Stimulated activated CD4-positive, alpha-beta T cell treated with anti-CD3 and anti-CD28 coated beads, Interleukin-1b, Interleukin-23, amount 100 ng/mL, for 1 hour (primary cell): ENCODE results near the gene PCSK1.

Source experiments
- DNase-seq, 2 donors: peaks; one replicate each; pipeline ENCODE4 v3.0.0-alpha.2; 2020; ENCODE audit warnings: low read depth in 2 of 2

Gene PCSK1

DNA sequence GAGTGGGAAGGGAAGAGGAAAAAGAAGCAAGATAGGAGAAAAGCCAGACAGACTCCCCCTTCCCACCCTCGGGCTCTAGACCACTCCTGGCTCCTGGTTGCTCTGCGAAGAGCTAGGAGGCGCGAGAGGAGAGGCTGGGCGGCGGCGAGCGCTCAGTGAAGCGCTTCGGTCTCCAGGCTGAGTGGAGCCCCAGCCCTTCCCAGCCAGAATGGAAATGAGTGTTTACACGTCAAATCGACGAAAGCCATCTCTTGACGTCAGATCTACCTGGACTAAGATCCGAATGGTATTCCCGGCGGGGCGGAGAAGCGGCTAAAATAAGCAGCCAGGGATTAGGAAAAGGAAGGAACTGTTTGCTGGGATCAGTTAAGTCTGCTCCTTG lies at the start of gene PCSK1:
Gene PCSK1 (minus strand): TSS at position 183 of the 382 bp plus-strand sequence. CDS start 206 bp downstream, outside the sequence.
- DNase-seq, result no peak

DNA sequence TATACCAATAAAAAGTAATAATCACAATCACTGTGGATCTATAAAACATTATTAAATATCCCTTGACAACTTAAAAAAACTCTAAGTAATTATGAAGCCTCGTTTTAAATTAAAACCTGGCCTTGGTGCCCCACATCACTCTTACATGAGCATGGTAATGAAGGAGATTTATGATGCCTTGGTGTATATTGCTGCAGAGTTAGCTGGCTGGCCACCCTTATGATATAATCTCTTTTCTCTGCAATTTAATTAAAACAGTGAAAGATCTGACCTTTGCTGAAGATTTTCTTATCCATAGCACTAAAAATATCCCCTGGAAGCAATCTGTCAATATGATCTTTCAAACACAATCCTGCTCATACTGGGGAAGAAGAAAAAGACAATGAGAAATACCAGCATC lies 48.8 kb upstream of the PCSK1 start:
- no peak for DNase-seq

DNA sequence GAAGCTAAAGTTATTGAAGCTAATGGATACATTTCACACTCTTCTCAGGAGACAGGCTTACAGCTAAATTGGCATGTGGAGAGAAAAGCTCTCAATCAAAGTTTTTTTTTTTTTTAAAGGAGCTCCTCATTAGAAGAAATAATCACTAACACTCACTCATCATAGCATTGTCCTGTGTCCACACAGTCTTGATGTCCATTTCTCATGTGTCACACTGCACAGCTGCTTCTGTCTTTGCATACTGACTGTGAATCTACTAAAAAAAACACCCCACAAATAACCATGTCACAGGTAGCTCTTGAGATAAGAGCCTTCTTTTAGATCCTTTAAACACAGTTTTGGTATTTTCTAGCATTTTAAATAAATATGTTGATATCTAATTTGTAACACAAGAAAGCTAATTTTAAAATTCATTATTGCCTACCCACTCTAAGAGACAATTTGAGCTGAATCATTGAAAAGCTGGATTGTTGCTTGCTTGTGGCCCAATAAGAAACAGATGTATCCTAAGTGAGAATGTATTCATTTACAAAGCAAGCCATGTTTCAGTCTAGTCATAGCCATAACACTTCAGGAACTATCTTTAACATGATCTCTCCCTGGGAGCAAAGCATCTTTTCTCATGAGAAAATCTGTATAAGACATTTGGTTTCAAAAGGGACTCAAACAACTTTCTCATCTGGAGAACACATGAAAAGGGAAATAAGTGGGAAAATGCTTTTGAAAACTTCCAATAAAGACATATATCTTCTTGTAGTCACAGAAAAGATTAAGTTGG lies 48.1 kb upstream of the PCSK1 start:
- DNase-seq, result no peak

DNA sequence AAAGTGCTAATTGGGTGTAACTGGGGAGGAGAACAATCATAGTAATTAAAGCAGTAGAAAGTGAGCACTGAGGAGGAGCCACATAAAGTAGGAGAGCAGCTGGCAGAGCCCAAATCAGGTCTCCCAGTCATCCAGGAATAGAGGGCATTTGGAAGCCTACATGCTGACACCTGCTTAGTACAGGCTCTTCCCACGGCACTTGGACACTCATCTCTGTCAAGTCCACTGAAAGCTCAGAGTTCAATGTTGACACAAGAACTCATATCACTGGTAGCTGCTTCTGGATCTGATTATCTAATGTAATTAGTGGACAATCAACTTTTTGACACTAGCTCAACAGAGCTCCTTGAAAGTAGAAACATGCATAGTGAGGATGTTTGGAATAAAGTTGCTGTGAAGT lies 45.9 kb upstream of the PCSK1 start:
- DNase-seq, result no peak

DNA sequence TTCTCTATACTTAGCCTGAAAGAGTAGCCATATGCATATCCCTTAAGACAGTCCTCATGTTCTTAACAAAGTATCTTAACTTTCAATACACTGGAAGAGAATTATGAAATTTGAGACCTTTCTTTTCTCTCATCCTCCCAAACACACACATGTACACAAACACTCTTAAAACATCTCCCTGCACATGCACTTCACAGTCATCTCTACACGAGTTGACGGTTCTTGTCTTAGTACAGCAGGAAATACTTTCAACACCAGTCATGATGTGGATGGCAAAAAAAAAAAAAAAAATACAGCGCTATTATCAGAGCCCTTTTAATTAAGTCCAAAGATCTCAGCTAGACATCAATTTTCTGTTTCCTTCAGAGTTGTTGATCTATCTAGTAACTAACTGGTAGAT lies 43.6 kb upstream of the PCSK1 start:
- no peak for DNase-seq

DNA sequence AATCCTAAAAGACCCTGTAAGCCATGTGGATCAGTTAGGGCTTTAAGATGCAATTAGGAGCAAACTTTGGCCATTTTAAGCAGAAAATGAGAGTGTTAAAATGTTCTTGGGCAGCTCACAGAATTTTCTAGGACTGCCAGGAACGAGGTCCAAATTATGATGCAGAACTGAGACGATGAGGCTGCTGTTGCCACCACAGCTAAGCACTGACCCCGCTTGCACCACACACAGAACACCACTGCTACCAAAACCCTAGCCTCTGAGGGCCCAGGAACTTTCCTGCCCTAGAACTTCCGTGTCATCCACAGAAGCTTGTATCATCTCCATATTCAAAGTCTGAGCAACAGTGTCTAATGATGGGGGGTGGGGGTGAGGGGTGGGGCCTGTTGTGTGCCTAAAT lies 41.0 kb upstream of the PCSK1 start:
- no peak for DNase-seq

DNA sequence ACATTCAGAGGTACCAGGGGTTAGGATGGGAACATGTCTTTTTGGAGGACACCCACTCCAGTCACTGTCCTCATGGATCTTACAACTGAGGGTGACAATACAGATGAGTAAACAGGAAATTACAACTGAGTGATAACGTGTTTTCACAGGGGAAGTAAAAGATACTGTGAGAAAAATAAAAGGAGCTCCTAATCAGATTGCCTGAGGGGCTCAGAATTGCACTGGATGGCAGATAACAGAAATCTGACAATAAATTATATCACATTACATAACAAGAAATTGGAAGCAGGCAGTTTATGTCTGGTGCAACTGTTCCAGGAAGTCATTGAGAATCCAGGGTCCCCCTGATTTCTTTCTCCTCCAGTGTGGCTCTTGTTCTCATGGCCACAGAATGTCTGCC lies 40.1 kb upstream of the PCSK1 start:
- no peak for DNase-seq

DNA sequence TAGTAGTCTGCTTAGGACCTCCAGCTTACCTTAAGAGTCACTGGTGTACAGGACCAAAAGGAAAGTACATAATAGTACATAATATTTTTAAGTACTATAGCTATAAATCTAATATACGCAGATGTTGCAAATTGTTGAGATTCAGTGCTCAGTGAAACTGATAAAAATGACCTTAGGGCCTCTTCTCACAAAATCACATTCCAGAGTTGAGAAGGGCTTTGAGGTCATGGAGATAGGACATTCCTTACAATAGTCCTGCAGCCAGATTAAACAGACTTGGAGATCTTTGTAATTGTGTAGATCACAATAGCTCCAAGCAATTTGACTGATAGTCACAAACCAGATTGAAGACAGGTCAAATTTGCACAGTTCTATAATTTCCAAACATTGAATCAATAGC lies 37.7 kb upstream of the PCSK1 start:
- DNase-seq, result no peak

DNA sequence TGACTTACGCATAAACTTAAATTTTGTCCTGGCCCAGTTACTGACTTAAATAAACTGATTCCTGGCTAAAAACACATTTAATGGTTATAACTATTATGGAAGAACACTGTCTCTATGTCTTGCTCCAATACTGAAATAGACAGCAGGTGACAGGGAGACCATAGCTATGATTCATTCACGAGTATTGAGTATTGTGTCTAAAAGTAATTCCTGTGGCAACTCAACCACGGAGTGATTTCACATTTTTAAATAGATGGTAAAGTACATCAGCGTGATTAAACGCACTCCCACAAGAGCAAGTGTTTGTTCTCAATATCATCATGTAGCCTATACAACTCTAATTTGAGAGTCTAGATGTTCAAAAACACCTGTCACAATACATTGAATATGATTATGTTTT lies 35.9 kb upstream of the PCSK1 start:
- no peak for DNase-seq

DNA sequence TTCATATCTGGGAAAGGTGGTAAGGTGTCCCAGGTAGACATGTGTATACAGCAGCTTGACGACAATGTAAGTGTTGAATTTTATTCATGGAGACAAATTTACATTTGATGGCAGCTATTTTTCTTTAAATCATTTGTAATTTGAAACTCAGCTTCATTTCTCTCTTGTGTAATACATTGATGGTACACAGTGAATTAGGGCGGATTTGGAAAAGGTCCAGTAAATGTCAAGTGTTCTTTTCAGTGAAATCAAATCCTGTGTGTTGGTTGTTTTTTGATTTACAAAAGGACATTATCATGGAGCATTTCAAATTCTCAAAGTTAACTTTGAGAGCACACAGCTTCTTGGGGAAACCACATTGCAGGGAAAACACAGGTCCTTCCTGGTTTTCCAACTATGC lies 30.0 kb upstream of the PCSK1 start:
- DNase-seq, result no peak

DNA sequence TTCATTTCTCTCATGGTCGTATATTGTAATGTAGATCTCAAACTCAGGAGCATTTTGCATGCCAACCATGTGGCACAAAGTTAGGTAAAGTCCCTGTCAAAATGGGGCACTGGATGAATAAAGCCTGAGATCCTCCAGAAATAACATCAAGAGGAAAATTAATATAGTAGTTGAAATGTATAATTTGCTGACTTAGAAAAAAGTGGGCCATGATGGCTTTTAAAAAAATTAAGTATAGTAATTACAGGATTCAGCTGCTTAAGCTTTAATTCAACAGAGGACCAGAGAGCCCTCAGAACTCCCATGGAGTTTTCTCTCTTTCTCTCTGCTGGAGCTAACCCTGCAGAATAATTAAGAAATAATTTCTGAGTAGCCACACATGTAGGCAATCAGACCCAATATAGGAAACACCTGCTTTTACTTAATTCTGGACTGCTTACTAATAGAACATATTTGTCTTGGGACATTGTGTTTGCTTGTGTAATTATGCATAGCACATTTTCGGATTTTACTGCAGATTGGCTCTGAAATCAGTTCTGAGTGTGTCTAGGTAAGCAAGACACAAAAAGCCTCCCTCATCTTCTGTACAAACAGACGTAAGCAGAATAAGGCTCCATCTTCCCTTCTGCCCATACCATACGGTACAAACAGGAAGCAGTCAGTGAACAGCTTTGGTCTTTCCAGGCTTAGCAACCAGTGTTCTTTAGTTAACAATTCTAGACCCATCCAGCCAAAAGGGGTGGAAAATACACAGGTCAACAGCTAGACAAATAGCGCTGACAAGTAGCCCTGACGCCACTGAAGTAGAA lies 26.5 kb upstream of the PCSK1 start:
- no peak for DNase-seq

DNA sequence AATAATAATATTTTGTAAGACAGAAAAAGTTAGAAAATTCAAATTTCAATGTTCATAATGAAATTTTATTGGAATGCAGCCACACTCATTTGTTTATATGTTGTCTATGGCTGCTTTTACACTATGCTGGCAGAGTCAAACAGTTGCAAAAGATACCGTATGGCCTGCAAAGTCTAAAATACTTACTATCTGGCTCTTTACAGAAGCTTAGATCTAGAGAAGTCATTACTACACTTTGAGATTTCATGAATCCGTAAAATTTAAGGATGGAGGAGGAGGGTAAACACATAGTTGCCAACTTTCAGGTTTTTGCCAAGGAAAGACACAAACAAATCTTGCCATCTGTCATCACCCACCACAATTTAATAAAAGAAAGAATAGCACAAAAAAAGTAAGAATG lies 25.1 kb upstream of the PCSK1 start:
- no peak for DNase-seq

DNA sequence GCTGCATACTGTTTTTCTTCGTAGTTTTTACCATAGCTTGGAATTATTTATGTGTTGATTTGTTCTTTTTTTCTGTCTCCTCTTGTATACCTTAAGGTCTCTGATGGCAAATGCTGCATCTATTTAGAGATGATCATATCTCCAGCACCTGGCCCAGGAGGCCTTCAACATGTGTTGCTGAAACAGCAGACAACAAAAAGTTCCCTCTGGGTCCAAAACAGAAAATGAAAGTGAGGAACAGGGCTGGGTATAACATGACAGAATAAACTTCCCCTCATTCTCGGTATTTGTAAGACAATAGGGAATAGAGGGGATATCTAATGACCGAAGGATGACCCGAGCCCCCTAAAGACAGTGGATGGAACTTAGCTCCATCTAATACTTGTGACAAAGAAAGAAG lies 22.7 kb upstream of the PCSK1 start:
- DNase-seq, result no peak

DNA sequence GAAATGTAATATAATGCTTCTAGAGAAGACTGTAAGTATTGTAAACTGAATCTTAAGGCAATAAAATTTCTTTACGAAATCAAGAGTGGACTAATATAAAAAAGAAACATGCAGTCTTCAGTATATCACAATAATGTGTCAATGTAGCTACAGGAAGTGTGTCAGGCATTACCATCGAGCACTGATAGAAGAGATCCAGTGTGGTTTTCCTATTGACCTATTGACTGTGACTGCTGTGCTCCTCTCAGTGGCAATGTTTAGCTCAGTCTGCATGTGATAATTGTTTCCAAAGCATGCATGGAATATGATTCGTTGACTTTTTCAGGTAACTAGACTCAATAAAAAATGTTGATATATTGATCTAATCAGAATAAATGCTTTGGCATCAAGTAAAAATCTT lies 20.3 kb upstream of the PCSK1 start:
- DNase-seq, result no peak

DNA sequence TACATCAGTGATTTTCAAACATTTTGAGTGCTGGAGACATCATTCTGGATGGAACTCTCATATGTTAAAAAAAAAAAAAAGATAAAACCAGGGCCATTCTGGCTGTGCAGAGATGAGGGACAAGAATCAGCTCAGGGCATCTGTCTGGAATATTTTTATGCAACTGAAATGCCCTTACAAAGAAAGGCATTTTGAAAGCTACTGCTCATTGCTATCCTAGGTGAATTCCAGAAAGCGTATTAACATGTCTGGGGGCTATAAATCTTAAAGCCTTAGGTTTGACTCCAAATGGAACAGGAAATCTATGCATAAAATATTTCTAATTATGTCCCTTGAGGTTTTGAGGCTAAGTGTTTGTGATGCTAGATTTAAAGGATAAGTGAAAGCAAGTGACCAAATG lies 14.9 kb upstream of the PCSK1 start:
- DNase-seq, result no peak

DNA sequence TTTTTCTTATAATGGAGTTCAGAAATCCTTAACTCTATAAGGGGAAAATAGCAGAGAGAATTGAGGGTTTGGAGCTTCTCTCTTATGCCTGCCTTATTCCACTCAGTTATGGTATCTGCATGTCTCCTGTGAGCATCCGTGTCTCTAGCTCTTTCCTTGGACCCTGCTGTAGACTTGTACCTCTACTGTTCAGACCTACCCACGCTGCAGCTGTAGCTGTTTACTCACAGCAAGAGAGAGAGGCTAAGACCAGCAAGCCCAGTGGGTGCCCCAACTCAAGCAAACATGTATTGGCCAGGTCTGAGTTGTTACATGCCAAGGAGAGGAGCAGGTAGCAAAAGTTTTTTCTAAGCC lies 7.1 kb upstream of the PCSK1 start:
- DNase-seq, result no peak

DNA sequence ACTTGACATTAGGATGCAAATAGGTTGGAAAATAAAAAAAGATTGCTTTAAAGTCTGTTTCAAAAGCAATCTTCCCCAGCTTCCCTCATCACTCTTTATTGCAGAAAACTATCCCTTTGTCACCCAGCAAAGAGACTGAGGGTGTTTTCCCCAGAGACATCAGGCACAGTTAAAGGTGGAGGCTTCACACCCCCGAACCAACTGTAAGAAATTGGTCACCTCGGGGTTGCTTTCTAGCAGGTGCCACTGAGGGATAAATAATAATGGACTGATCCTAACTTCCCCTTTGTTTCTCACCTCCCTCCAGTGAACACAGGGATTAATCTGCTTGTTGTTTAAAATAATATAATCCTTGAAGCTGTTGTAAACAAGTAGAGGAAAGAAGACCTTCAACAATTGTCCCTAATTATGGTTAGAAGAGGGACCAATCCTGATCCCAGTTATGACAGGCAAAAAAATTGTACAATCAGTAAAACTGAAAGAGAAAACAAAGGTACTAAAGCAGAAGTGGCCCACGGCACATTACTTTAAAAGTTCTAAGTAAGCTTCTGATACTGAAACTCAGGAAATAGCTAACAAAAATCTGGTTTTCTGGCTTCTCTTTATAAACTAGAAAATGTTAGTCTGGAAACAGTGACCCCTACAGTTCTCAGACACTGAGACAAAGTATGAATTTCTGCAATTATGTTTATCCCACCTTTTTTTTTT lies 6.6 kb upstream of the PCSK1 start:
- DNase-seq, result no peak

DNA sequence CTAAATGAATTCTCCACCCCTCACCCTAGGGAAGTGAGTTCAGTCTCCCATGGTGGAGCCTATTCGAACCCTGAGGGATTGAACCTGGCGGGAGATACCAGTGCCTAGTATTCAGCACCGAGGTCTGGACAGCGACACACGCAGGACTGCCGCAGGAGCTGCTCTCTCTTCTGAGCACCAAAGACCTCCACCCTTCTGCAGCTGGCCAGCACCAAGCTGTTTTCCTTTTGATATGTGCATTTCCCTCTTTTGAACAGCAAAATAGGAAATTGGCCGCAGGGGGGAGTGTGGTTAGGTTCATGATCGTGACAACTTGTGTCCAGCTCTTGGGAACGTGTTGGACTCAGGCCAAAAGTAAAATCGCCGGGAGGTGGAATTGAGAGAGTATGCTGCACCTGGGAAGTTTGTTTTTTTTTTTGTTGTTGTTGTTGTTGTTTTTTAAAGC lies 1.2 kb upstream of the PCSK1 start:
- peak in 1 of 2 donors; percentile 16 for DNase-seq

DNA sequence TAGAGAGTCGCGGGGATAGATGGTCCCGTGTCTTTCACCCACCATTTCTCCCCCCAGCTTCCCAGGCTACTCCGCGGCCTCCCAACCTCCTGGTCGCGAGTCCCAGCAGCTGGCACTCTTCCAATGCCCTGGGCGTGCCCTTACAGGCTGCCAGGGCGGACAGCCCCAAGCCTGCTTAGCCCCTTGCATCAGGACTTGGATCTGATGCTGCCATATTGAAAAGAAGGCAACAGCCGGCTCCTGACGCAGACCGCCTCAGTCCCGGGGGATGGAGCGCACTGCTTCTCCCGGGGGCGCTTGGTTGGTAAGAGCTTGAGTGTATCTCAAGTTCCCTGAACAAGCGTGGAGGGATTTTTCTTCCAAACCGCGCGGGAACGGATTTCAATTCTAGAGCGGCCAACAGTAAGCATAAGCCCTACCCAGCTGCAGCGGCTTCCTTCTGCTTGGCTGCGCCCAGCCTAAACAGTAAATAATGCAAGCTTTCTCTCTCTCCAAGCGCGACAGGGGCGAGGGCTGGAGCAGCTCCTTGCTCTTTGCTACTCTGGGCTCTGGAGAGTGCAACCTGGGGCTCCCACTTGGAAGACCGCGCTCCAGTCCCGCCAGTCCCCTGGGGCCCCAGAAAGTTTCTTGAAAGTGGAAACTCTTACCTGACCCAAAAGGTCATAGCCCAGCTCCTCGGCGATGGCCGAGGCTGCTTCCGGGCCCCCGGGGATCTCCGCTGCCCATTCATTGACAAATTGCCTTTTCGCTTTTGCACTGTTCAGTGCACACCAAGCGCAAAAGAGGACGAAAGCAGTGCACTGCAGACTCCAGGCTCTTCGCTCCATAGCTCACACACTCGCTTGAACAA lies 607 bp downstream of the PCSK1 start:
- DNase-seq, result no peak

DNA sequence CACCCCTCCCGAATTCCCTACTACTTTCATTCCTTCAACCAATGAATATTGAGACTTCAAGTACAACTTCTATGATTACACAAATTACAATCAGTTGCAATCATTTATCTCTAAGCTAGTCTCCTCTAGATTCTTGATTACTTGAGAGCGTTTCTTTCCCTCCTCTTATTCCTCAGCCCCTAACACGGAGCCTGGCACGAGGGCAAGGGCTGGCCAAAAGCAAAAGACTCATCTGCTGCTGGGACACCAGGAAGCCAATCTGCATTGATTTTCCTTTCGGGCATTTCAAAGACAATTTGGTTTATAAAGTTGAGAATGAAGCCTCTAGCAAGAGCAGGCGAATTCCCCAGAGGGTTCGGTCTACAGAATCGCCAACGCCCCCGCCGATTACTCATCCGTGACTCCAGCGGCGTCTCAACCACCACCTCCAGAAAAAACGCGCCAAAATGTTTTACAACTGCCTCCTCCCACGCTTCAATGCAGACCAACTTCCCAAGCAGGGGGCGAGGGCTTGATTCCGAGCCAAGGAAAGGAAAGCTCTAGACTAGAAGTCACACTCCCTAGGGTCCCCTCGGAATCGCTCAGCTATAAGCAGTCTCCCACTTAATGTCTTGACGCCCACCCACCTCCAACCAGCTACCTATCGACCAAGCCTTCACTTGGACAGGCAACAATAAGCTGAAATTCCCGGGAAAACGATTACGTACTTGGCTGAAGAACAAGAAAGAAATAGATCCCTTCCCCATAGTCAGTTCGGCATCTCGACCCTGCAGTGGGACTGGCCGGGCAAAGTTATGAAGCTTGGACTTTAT lies 1.5 kb downstream of the PCSK1 start:
- DNase-seq, result no peak

DNA sequence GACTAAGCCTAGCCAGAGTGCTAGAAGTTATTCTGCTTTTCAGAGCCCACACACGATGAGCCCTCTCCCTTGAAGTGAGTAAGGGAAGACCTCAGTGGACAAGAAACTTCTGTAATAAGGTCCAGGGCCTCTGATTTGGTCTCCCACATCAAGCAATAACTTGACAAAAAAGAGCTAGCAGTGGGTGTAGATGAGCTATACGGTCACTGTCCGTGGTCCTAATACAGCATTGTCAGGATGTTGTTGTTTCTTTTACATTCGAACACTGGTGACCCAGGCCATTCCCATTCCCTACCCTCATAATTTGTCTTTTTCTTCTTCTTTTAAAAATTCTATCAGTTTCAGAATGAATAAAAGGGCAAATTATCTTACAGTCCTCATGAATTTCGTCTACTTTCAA lies 5.2 kb downstream of the PCSK1 start:
- no peak for DNase-seq
